Tibial artery (tissue), 4 donors: Measurements from ENCODE around the gene SHISA5.

Experiments used
- DNase-seq, 2 donors: peaks; one replicate each; pipeline ENCODE4 v3.0.0-alpha.2; 2019
- H3K27ac ChIP-seq, 2 donors: fragments of 200-600 bp; sonication (generic) in 1 of 2; 1 replicate in 1 of 2; 2 replicates in 1 of 2; pipeline ENCODE4 v1.5.1; 2018 to 2019; ENCODE audit warnings: mild to moderate bottlenecking in 1 of 2
- H3K27me3 ChIP-seq, 2 donors: fragments of 200-600 bp; sonication (generic) in 1 of 2; one replicate each; pipeline versions ENCODE4 v1.5.1 to v1.6.0; 2016 to 2019
- H3K36me3 ChIP-seq, 3 donors: fragments of 200-600 bp; sonication (generic) in 2 of 3; one replicate each; pipeline ENCODE4 v1.5.1; 2016 to 2019; ENCODE audit warnings: mild to moderate bottlenecking in 2 of 3
- H3K4me1 ChIP-seq, 4 donors: fragments of 200-600 bp; sonication (generic) in 2 of 4; 1 replicate in 3 of 4; 2 replicates in 1 of 4; pipeline ENCODE4 v1.5.1; 2016 to 2019
- H3K4me3 ChIP-seq, 2 donors: fragments of 200-600 bp; sonication (generic) in 1 of 2; 1 replicate in 1 of 2; 2 replicates in 1 of 2; pipeline ENCODE4 v1.5.1; 2018 to 2019; ENCODE audit warnings: mild to moderate bottlenecking in 2 of 2
- H3K9me3 ChIP-seq, 3 donors: fragments of 200-600 bp; sonication (generic) in 1 of 3; one replicate each; pipeline ENCODE4 v1.5.1; 2016 to 2019
- intact Hi-C: fragments of 100-400 bp; cut with DNase I; formaldehyde crosslinking; loops from one replicate; pipeline ENCODE4 v1.15.0; 2023; ENCODE audit warnings: low total_unique reads
- TF ChIP-seq, protein P1 (sequence below), 2 experiments: fragments of 200-600 bp in 1 of 2; fragments of 450-650 bp in 1 of 2; IDR thresholded peaks; one replicate each; pipeline ENCODE4 v1.5.1; 2017 to 2019; ENCODE audit warnings: antibody characterized with exemption in 2 of 2, mild to moderate bottlenecking in 1 of 2, moderate library complexity in 1 of 2

SHISA5 gene

DNA sequence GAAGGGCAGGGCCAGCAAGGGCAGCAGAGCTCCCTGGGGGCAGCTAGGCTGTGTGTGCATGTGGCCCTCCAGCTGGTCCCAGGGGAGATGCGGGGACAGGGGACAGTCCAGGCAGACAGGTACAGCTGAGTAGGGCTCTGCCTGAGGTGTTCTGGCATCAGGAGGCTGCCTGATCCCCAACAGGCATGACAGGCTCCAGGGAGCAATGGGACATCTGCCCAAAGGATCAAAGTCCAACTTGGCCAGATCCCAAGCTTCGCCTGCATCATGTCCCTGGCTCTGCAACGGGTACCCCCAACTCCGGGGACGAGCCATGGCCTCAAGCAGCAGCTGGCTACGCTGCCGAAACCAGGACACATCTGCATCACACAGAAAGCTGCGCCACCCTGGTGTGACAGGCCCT, 35.6 kb downstream of the SHISA5 start:
- Histone ChIP-seq H3K4me3 (no peak overlapping the region), H3K4me1 (peaks cover 0 to 72% (median 68%) of the 10 kb centered on the region in 4 donors), H3K27ac (peak overlapping the region; percentile 93 to 95), H3K27me3 (no peaks in the 10 kb centered on the region), H3K36me3 (peaks cover 13 to 41% (median 37%) of the 10 kb centered on the region in 3 donors), H3K9me3 (no peaks in the 10 kb centered on the region)
- TF ChIP-seq, protein P1, sequence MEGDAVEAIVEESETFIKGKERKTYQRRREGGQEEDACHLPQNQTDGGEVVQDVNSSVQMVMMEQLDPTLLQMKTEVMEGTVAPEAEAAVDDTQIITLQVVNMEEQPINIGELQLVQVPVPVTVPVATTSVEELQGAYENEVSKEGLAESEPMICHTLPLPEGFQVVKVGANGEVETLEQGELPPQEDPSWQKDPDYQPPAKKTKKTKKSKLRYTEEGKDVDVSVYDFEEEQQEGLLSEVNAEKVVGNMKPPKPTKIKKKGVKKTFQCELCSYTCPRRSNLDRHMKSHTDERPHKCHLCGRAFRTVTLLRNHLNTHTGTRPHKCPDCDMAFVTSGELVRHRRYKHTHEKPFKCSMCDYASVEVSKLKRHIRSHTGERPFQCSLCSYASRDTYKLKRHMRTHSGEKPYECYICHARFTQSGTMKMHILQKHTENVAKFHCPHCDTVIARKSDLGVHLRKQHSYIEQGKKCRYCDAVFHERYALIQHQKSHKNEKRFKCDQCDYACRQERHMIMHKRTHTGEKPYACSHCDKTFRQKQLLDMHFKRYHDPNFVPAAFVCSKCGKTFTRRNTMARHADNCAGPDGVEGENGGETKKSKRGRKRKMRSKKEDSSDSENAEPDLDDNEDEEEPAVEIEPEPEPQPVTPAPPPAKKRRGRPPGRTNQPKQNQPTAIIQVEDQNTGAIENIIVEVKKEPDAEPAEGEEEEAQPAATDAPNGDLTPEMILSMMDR (IDR thresholded peaks at IDR 0.05): no peak
- intact Hi-C loops: loop anchor here (5.0 to 10.0 kb wide), 3 partner anchors 39 to 216 kb away; partner anchors contain the start of genes NCKIPSD and SLC26A6
- DNase-seq: no peak

DNA sequence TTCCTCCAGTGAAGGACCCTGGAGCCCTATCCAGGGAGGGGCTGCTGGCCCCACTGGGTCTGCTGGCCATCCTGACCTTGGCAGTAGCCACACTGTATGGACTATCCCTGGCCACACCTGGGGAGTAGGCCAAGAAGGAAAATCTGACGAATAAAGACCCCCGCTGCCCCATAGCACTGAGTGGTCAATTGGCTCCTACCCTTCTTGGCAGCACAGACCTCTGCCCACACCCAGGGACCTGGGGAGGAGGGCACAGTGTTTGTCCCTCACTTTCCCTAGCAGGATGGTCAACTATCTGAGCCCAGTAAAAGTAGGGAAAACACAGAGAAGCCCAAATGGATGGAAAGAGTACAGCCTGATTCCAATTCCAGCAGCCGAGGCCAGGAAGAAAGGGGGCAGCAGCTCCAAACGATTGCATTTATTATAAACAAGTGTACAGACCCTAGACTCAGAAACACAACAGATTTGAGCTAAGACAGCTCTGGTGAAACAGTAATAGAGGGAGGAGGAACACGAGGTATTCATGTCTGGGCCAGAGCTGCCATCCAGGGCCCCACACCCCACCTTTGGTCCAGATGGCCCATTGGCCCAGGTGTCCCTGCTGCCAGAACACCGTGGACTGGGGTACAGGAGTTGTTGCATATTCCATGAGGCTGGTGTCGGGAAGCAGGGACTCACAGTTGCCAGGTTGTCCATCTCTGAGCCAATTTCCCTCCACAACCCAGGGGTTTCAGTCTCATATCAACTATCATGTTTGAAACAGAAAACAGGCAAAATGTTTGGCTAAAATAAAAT, 36.3 kb downstream of the SHISA5 start:
- H3K36me3 ChIP-seq: peaks cover 13 to 43% (median 37%) of the 10 kb centered on the region in 3 donors
- DNase-seq: no peak
- TF ChIP-seq, protein P1 (IDR thresholded peaks at IDR 0.05): no peak
- H3K4me3 ChIP-seq: peak overlapping the region in 1 of 2 donors; percentile 64
- peaks cover 0 to 69% (median 66%) of the 10 kb centered on the region in 4 donors for H3K4me1 ChIP-seq
- H3K27me3 ChIP-seq: no peaks in the 10 kb centered on the region
- no peaks in the 10 kb centered on the region for H3K9me3 ChIP-seq
- intact Hi-C loops: loop anchor here (5.0 to 10.0 kb wide), 3 partner anchors 40 to 217 kb away; partner anchors contain the start of genes NCKIPSD and SLC26A6
- peak overlapping the region; percentile 93 to 95 for H3K27ac ChIP-seq

GRCh38 chr3:48467110-48467454, 36.9 kb downstream of the SHISA5 start:
- TF ChIP-seq, protein P1 (IDR thresholded peaks at IDR 0.05): no peak
- Histone ChIP-seq H3K27me3 (no peaks in the 10 kb centered on the region), H3K4me1 (peaks cover 0 to 67% (median 64%) of the 10 kb centered on the region in 4 donors), H3K27ac (peak overlapping the region; percentile 93 to 95), H3K4me3 (peak overlapping the region; percentile 54 to 64), H3K36me3 (peaks cover 13 to 43% (median 37%) of the 10 kb centered on the region in 3 donors), H3K9me3 (no peaks in the 10 kb centered on the region)
- intact Hi-C loops: loop anchor here (5.0 to 10.0 kb wide), 3 partner anchors 40 to 218 kb away; partner anchors contain the start of genes NCKIPSD and SLC26A6
- DNase-seq: no peak

GRCh38 chr3:48466386-48467109, 37.4 kb downstream of the SHISA5 start:
- no peaks in the 10 kb centered on the region for H3K27me3 ChIP-seq
- H3K9me3 ChIP-seq: no peaks in the 10 kb centered on the region
- H3K27ac ChIP-seq: peak overlapping the region; percentile 93 to 95
- peaks cover 13 to 48% (median 39%) of the 10 kb centered on the region in 3 donors for H3K36me3 ChIP-seq
- H3K4me3 ChIP-seq: peak overlapping the region; percentile 54 to 64
- intact Hi-C loops: loop anchor here (5.0 to 10.0 kb wide), 3 partner anchors 41 to 218 kb away; partner anchors contain the start of genes NCKIPSD and SLC26A6
- no peak for DNase-seq
- peaks cover 0 to 62% (median 58%) of the 10 kb centered on the region in 4 donors for H3K4me1 ChIP-seq
- TF ChIP-seq, protein P1 (IDR thresholded peaks at IDR 0.05): no peak

GRCh38 chr3:48465531-48466378, 38.2 kb downstream of the SHISA5 start:
- Histone ChIP-seq H3K4me3 (peak overlapping the region; percentile 54 to 64), H3K9me3 (no peaks in the 10 kb centered on the region), H3K27ac (peak overlapping the region; percentile 93 to 95), H3K4me1 (peaks cover 0 to 54% (median 52%) of the 10 kb centered on the region in 4 donors), H3K36me3 (peaks cover 19 to 56% (median 47%) of the 10 kb centered on the region in 3 donors), H3K27me3 (no peaks in the 10 kb centered on the region)
- intact Hi-C loops: loop anchor here (2.0 to 10.0 kb wide), 4 partner anchors 42 to 219 kb away; partner anchors contain the start of genes NCKIPSD and SLC26A6
- TF ChIP-seq, protein P1 (IDR thresholded peaks at IDR 0.05): peak; percentile 76 to 92
- peak; percentile 100 for DNase-seq
